Pancreas (tissue), 10 donors: ENCODE measurements around the gene EBF3. TPM values are rescaled to one million over a fixed set of nuclear protein-coding genes. Genes with fewer than 3 reads are reported as not detected.
A peak's percentile ranks its signal among the peaks of the same experiment; 100 is the strongest.

ENCODE experiments used
- ATAC-seq, 4 donors: fragments of 200-7000 bp; cut with Tn5 transposase; one replicate each; pipeline versions ENCODE4 v1.8.0 to v1.9.1; 2020; ENCODE audit warnings: mild to moderate bottlenecking in 4 of 4, moderate library complexity in 4 of 4
- DNase-seq, 6 donors: peaks; one replicate each; pipeline ENCODE4 v3.0.0-alpha.2; 2020
- FAIRE-seq: peaks from 2 replicates; lab custom pipeline; 2012; peaks lifted over from hg19 to GRCh38; lab: Jason Lieb, UNC
- H3K27ac ChIP-seq, 4 donors: fragments of 200-600 bp; sonication (generic); 1 replicate in 3 of 4; 2 replicates in 1 of 4; pipeline versions ENCODE4 v1.5.0 to v1.8.0; 2020
- H3K27me3 ChIP-seq, 4 donors: fragments of 200-600 bp; one replicate each; pipeline ENCODE4 v1.8.0; 2021
- H3K36me3 ChIP-seq, 3 donors: fragments of 200-600 bp; sonication (generic) in 1 of 3; one replicate each; pipeline versions ENCODE4 v1.5.0 to v1.8.0; 2020 to 2021
- H3K4me1 ChIP-seq, 3 donors: fragments of 200-600 bp; one replicate each; pipeline ENCODE4 v1.8.0; 2021
- H3K4me3 ChIP-seq, 4 donors: fragments of 200-600 bp; sonication (generic) in 2 of 4; one replicate each; pipeline versions ENCODE4 v1.5.0 to v1.8.0; 2020 to 2021
- H3K9me3 ChIP-seq, 4 donors: fragments of 200-600 bp; one replicate each; pipeline ENCODE4 v1.8.0; 2021
- CTCF ChIP-seq, 4 donors: fragments of 200-600 bp; sonication (generic) in 3 of 4; IDR thresholded peaks; one replicate each; pipeline versions ENCODE4 v1.5.0 to v1.8.0; 2021; ENCODE audit warnings: antibody characterized with exemption in 4 of 4
- WGBS, 2 donors: extraction: QIAGEN DNeasy Blood & Tissue Kit; methylation state at CpG; one replicate each; pipeline ENCODE4 v1.1.7; 2013; 5-methylcytosine and 5-hydroxymethylcytosine counted together
- intact Hi-C, 3 donors: fragments of 100-400 bp; cut with DNase I; formaldehyde crosslinking; loops; one replicate each; pipeline versions ENCODE4 v1.11.1 to v1.14.2; 2022
- polyA plus RNA-seq, 2 donors: library from polyadenylated mRNA; stranded (reverse); fragments of 200-250 nt; gene quantifications; one replicate each; pipeline ENCODE4 v1.2.3, GENCODE V29; 2013
- total RNA-seq, 6 donors: library from RNA; stranded (reverse); fragmentation: NEBNext Ultra II Directional in 4 of 6; extraction: Animal tissue kit (Norgen Biotek cat#: 25700) in 4 of 6; gene quantifications; one replicate each; pipeline versions ENCODE4 v1.2.1 to v1.2.4, GENCODE V29; 2021 to 2023
- donor health status: healthy with polysubstance abuse.
- donor health status: DM: no; HTN: no; CAD: no; lungs with moderate emphysema.
- donor health status: DM: no; HTN: no; CAD: no.
- donor health status: control.
- donor health status: control.
- donor health status: Bipolar disorder and iron deficiency.
- donor health status: DM: yes; HTN: yes; CAD: no.
- donor health status: DM: no; HTN: no; CAD: no.
- donor health status: DM: no; HTN: no; CAD: no.
- donor health status: DM: yes; HTN: yes; CAD: no.

EBF3 gene
- total and polyA plus RNA-seq, 8 donors, result 0.47 to 1.5 (median 1.1) TPM

GRCh38 chr10:129809841-129810240 lies 154.2 kb downstream of the EBF3 start:
- no peak for DNase-seq
- ATAC-seq, result no peak
- no peaks in the 10 kb centered on the region for H3K4me1 ChIP-seq
- FAIRE-seq, result no peak
- no peaks in the 10 kb centered on the region for H3K27me3 ChIP-seq
- H3K9me3 ChIP-seq, result no peaks in the 10 kb centered on the region
- 66 to 76% methylated on average over 13 of the region's 13 CpGs for WGBS, 2 donors
- no peak overlapping the region for H3K4me3 ChIP-seq
- H3K36me3 ChIP-seq, result no peaks in the 10 kb centered on the region
- intact Hi-C loops, result no loop called here
- no peak for TF ChIP-seq CTCF (IDR thresholded peaks at IDR 0.05)
- no peak overlapping the region for H3K27ac ChIP-seq

GRCh38 chr10:129809431-129809830 lies 154.6 kb downstream of the EBF3 start:
- Histone ChIP-seq H3K4me1 (no peaks in the 10 kb centered on the region), H3K27me3 (no peaks in the 10 kb centered on the region), H3K9me3 (no peaks in the 10 kb centered on the region), H3K27ac (no peak overlapping the region), H3K4me3 (no peak overlapping the region), H3K36me3 (no peaks in the 10 kb centered on the region)
- intact Hi-C loops, result no loop called here
- no peak for TF ChIP-seq CTCF (IDR thresholded peaks at IDR 0.05)
- no peak for FAIRE-seq
- no peak for ATAC-seq
- no peak for DNase-seq
- WGBS, 2 donors, result 77 to 80% methylated on average over 9 of the region's 9 CpGs

- Histone ChIP-seq H3K9me3 (no peaks in the 10 kb centered on the region), H3K27ac (no peak overlapping the region), H3K27me3 (no peaks in the 10 kb centered on the region), H3K36me3 (no peaks in the 10 kb centered on the region), H3K4me1 (no peaks in the 10 kb centered on the region), H3K4me3 (no peak overlapping the region)
- 76% methylated on average over 26 of the region's 26 CpGs for WGBS, 2 donors
- intact Hi-C loops, result no loop called here
- peak in 1 of 6 donors; percentile 74 for DNase-seq
- TF ChIP-seq CTCF (IDR thresholded peaks at IDR 0.05), result no peak
- FAIRE-seq, result no peak
- no peak for ATAC-seq
Observed at GRCh38 chr10:129808092-129808983, 155.7 kb downstream of the EBF3 start.

- no peaks in the 10 kb centered on the region for H3K36me3 ChIP-seq
- no peak for ATAC-seq
- H3K4me3 ChIP-seq, result no peak overlapping the region
- intact Hi-C loops, result no loop called here
- TF ChIP-seq CTCF (IDR thresholded peaks at IDR 0.05), result no peak
- WGBS, 2 donors, result 69 to 72% methylated on average over 7 of the region's 7 CpGs
- no peak for FAIRE-seq
- no peak overlapping the region for H3K27ac ChIP-seq
- H3K4me1 ChIP-seq, result no peaks in the 10 kb centered on the region
- no peaks in the 10 kb centered on the region for H3K9me3 ChIP-seq
- no peaks in the 10 kb centered on the region for H3K27me3 ChIP-seq
- DNase-seq, result no peak
Observed at GRCh38 chr10:129807211-129807610, 156.9 kb downstream of the EBF3 start.

GRCh38 chr10:129800796-129801340 lies 163.2 kb downstream of the EBF3 start:
- no peaks in the 10 kb centered on the region for H3K27me3 ChIP-seq
- WGBS, 2 donors, result 64 to 67% methylated on average over 14 of the region's 14 CpGs
- H3K4me3 ChIP-seq, result no peak overlapping the region
- intact Hi-C loops, result no loop called here
- no peak overlapping the region for H3K27ac ChIP-seq
- H3K4me1 ChIP-seq, result no peaks in the 10 kb centered on the region
- TF ChIP-seq CTCF (IDR thresholded peaks at IDR 0.05), result no peak
- no peak for DNase-seq
- no peaks in the 10 kb centered on the region for H3K36me3 ChIP-seq
- no peaks in the 10 kb centered on the region for H3K9me3 ChIP-seq
- no peak for FAIRE-seq
- no peak for ATAC-seq
